Gastrocnemius medialis (tissue), 4 donors: ENCODE data around the gene POLR3G.

ENCODE experiments used
- POLR2A ChIP-seq, 2 donors: fragments of 450-650 bp; IDR thresholded peaks; one replicate each; pipeline ENCODE4 v1.6.1; 2017; ENCODE audit warnings: antibody characterized with exemption in 2 of 2, mild to moderate bottlenecking in 2 of 2, moderate library complexity in 2 of 2
- TF ChIP-seq, protein P1 (sequence below), 5 experiments: fragments of 450-650 bp in 3 of 5; fragments of 200-600 bp in 2 of 5; sonication (generic) in 2 of 5; IDR thresholded peaks in 4 of 5; conservative IDR thresholded peaks in 1 of 5; 1 replicate in 4 of 5; 2 replicates in 1 of 5; pipeline ENCODE4 v1.5.1; 2016 to 2019; ENCODE audit warnings: antibody characterized with exemption in 5 of 5, mild to moderate bottlenecking in 3 of 5, moderate library complexity in 3 of 5

DNA sequence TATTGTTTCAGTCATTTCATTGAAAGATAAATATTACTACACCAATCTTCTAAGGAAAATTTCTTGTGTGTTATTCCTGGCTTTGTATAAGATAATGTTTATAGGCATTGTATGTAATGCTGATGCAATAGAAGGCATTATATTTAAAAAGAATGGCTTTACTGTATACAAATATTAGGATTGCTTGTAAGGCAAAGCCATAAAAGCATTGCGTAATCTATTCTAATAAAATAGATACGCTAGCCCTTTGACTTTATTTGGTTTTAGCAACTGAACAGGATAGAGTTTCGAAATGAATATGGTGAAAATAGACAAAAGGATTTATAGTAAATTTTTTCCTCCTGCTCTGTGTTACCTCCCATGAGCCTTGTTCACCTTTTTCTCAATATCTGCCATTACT, 60.3 kb downstream of the POLR3G start:
- TF ChIP-seq, protein P1, sequence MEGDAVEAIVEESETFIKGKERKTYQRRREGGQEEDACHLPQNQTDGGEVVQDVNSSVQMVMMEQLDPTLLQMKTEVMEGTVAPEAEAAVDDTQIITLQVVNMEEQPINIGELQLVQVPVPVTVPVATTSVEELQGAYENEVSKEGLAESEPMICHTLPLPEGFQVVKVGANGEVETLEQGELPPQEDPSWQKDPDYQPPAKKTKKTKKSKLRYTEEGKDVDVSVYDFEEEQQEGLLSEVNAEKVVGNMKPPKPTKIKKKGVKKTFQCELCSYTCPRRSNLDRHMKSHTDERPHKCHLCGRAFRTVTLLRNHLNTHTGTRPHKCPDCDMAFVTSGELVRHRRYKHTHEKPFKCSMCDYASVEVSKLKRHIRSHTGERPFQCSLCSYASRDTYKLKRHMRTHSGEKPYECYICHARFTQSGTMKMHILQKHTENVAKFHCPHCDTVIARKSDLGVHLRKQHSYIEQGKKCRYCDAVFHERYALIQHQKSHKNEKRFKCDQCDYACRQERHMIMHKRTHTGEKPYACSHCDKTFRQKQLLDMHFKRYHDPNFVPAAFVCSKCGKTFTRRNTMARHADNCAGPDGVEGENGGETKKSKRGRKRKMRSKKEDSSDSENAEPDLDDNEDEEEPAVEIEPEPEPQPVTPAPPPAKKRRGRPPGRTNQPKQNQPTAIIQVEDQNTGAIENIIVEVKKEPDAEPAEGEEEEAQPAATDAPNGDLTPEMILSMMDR (IDR thresholded peaks at IDR 0.05 in 4 of 5, conservative IDR thresholded peaks at IDR 0.05 in 1 of 5) = no peak
- TF ChIP-seq POLR2A (IDR thresholded peaks at IDR 0.05) = no peak
